ENCODE data around the gene TACR2.

TACR2 gene

GRCh38 chr10:69416695-69417094, at the start of gene TACR2:
TACR2 (minus strand) TSS chr10:69416918; CDS start chr10:69416323, 595 bp downstream.
- DNase-seq: peak in 3 of 51 donors; percentile 13 to 51 (median 19)

- DNase-seq: no peak
Observed at GRCh38 chr10:69466158-69466490, 49.4 kb upstream of the TACR2 start.

GRCh38 chr10:69465457-69466157, 48.9 kb upstream of the TACR2 start:
- no peak for DNase-seq

- peak in 10 of 51 donors; percentile 13 to 66 (median 33) for DNase-seq
Observed at GRCh38 chr10:69464801-69465401, 48.2 kb upstream of the TACR2 start.

- no peak for DNase-seq
Observed at GRCh38 chr10:69464401-69464800, 47.7 kb upstream of the TACR2 start.

- DNase-seq: no peak
Observed at GRCh38 chr10:69463886-69464285, 47.2 kb upstream of the TACR2 start.

GRCh38 chr10:69461243-69462025, 44.7 kb upstream of the TACR2 start:
- DNase-seq: no peak

- no peak for DNase-seq
Observed at GRCh38 chr10:69460576-69461242, 44.0 kb upstream of the TACR2 start.

GRCh38 chr10:69459893-69460575, 43.3 kb upstream of the TACR2 start:
- DNase-seq: no peak

GRCh38 chr10:69459101-69459790, 42.5 kb upstream of the TACR2 start:
- DNase-seq: no peak

- peak in 29 of 51 donors; percentile 16 to 77 (median 49) for DNase-seq
Observed at GRCh38 chr10:69458430-69459100, 41.8 kb upstream of the TACR2 start.

GRCh38 chr10:69457771-69458237, 41.1 kb upstream of the TACR2 start:
- peak in 1 of 51 donors; percentile 43 for DNase-seq

GRCh38 chr10:69456880-69457693, 40.4 kb upstream of the TACR2 start:
- no peak for DNase-seq

- no peak for DNase-seq
Observed at GRCh38 chr10:69455006-69455763, 38.5 kb upstream of the TACR2 start.

GRCh38 chr10:69453795-69454194, 37.1 kb upstream of the TACR2 start:
- no peak for DNase-seq

- DNase-seq: no peak
Observed at GRCh38 chr10:69452676-69453415, 36.1 kb upstream of the TACR2 start.

GRCh38 chr10:69451784-69452251, 35.1 kb upstream of the TACR2 start:
- peak in 3 of 51 donors; percentile 45 to 52 (median 45) for DNase-seq
